Measurements from ENCODE around the gene JPH3.

JPH3 gene

DNA sequence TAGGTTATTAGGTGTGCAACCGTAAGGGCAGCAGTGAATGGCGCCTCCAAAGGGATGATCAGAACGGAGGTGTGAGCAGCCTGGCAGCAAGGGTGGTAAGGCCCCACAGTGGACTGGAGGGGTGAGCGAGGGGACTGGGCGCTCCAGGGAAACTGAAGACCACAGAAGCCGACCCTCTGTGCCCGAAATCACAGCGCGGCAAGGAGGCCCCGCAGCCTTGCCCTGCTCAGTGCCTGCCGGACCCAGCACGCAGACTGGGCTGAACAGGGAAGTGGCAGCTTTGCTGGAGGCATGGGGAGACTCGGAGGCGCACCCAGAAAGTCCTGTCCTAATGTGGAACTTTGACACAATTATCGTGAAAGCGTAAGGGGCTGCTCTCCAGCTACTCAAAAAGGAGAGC is 125.0 kb downstream of the JPH3 start:
- TF ChIP-seq ZNF384 (IDR thresholded peaks at IDR 0.05) (no peak), FOXA1 (IDR thresholded peaks at IDR 0.05) (no peak), ELF4 (IDR thresholded peaks at IDR 0.05) (no peak), BHLHE40 (IDR thresholded peaks at IDR 0.05; ENCODE audit: borderline replicate concordance) (no peak), LEF1 (IDR thresholded peaks at IDR 0.05; ENCODE audit: borderline replicate concordance) (no peak), FOXM1 (IDR thresholded peaks at IDR 0.05; ENCODE audit: borderline replicate concordance) (no peak), CTBP1 (IDR thresholded peaks at IDR 0.05; ENCODE audit: borderline replicate concordance) (no peak), FOXK2 (IDR thresholded peaks at IDR 0.05) (no peak), TARDBP (IDR thresholded peaks at IDR 0.05) (no peak), SP1 (IDR thresholded peaks at IDR 0.05) (no peak), SUZ12 (IDR thresholded peaks at IDR 0.05) (no peak), HDGF (IDR thresholded peaks at IDR 0.05; ENCODE audit: borderline replicate concordance) (no peak), NFRKB (IDR thresholded peaks at IDR 0.05) (no peak), ARNT (IDR thresholded peaks at IDR 0.05) (no peak), L3MBTL2 (conservative IDR thresholded peaks at IDR 0.05) (no peak)
- TF ChIP-seq, protein P1, sequence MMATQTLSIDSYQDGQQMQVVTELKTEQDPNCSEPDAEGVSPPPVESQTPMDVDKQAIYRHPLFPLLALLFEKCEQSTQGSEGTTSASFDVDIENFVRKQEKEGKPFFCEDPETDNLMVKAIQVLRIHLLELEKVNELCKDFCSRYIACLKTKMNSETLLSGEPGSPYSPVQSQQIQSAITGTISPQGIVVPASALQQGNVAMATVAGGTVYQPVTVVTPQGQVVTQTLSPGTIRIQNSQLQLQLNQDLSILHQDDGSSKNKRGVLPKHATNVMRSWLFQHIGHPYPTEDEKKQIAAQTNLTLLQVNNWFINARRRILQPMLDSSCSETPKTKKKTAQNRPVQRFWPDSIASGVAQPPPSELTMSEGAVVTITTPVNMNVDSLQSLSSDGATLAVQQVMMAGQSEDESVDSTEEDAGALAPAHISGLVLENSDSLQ (IDR thresholded peaks at IDR 0.05), result no peak
- POLR2A ChIA-PET, result no interaction called here

DNA sequence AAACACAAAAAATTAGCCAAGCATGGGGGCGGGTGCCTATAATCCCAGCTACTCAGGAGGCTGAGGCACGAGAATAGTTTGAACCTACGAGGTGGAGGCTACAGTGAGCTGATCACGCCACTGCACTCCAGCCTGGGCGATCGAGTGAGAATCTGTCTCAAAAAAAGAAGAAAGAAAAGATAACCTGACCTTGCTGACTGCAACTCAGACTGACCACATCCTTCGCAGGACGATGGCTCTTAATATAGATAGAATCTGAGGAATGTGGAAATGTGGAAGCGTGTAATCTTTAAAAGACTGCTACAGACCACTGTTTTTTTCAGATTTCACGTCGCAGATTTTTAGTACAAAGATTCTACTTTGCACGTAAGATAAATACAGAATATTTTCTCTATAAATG is 125.7 kb downstream of the JPH3 start:
- CTCF ChIA-PET, result no interaction called here
- POLR2A ChIA-PET, result no interaction called here
- TF ChIP-seq FOXM1 (IDR thresholded peaks at IDR 0.05; ENCODE audit: borderline replicate concordance) (no peak), BHLHE40 (IDR thresholded peaks at IDR 0.05; ENCODE audit: borderline replicate concordance) (no peak), ARNT (IDR thresholded peaks at IDR 0.05) (no peak), LEF1 (IDR thresholded peaks at IDR 0.05; ENCODE audit: borderline replicate concordance) (no peak), CTBP1 (IDR thresholded peaks at IDR 0.05; ENCODE audit: borderline replicate concordance) (no peak), FOXA1 (IDR thresholded peaks at IDR 0.05) (no peak), SP1 (IDR thresholded peaks at IDR 0.05) (no peak), HDGF (IDR thresholded peaks at IDR 0.05; ENCODE audit: borderline replicate concordance) (no peak), NFRKB (IDR thresholded peaks at IDR 0.05) (no peak), L3MBTL2 (conservative IDR thresholded peaks at IDR 0.05) (no peak), ZNF384 (IDR thresholded peaks at IDR 0.05) (no peak)
- TF ChIP-seq, protein P1 (IDR thresholded peaks at IDR 0.05), result no peak
- DNase-seq (ENCODE audit: extremely low spot score), result no peak

More for the DNA sequence above, 125.0 kb downstream of the JPH3 start:
- DNase-seq (ENCODE audit: extremely low spot score), result no peak
- CTCF ChIA-PET, result no interaction called here

DNA sequence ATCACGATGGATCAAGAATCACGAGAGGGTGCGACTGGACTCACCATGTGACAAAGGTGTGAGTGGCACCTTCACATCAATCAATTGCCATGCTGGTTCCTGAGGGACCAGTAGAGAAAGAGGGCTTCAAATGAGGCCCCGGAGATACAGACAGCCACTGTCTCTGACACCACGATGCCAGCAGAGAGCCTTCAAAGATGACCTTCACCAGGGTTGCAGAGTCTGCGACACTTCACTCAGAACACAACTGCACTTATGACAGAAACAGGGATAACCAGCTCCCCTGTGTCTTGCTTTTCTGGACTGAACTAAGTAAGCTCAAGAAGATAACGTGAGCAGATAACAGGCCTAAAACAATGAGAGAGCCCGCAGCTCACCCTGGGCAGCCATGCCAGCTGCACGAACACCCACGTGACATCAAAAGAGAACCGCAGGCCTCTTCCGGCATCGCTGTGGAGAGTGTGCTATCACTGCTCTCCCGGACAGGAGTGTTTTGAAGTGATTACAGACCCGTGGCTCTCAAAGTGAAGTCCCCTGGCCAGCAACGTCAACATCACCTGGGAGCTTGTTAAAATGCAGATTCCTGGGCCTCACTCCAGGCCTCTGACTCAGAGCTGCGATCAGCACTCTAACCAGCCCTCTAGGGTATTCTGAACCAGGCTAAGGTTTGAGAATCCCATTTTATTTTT is 127.1 kb downstream of the JPH3 start:
- no peak for TF ChIP-seq FOXK2 (IDR thresholded peaks at IDR 0.05)
- no peak for TF ChIP-seq HDGF (IDR thresholded peaks at IDR 0.05; ENCODE audit: borderline replicate concordance)
- no peak for TF ChIP-seq NFRKB (IDR thresholded peaks at IDR 0.05)
- TF ChIP-seq L3MBTL2 (conservative IDR thresholded peaks at IDR 0.05), result no peak
- no peak for TF ChIP-seq TARDBP (IDR thresholded peaks at IDR 0.05)
- TF ChIP-seq FOXA1 (IDR thresholded peaks at IDR 0.05), result no peak
- no peak for TF ChIP-seq ZNF384 (IDR thresholded peaks at IDR 0.05)
- no peak for TF ChIP-seq ARNT (IDR thresholded peaks at IDR 0.05)
- no peak for TF ChIP-seq LEF1 (IDR thresholded peaks at IDR 0.05; ENCODE audit: borderline replicate concordance)
- no peak for TF ChIP-seq FOXM1 (IDR thresholded peaks at IDR 0.05; ENCODE audit: borderline replicate concordance)
- TF ChIP-seq SUZ12 (IDR thresholded peaks at IDR 0.05), result no peak
- TF ChIP-seq SP1 (IDR thresholded peaks at IDR 0.05), result no peak
- ChIA-PET CTCF (no interaction called here), POLR2A (no interaction called here)
- no peak for DNase-seq (ENCODE audit: extremely low spot score)

DNA sequence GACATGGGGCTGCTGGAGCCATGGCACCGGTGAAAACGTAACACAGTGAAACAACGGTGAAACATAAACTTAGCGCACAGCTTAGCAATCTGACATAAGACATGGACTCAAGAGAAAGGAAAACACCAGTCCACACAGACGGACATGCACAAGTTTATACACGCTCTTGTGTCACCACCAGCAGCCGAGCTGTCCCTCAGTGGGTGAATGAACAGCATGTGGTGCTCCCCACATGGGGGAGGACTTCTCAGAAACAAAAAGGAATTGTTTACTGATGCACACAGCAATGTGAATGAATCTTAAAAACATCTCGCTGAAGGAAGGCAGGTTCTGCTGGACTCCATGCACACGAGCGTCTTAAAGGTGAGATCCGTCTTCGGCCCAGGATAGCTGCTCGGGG is 129.3 kb downstream of the JPH3 start:
- CTCF ChIA-PET, result no interaction called here
- DNase-seq (ENCODE audit: extremely low spot score), result no peak
- POLR2A ChIA-PET, result no interaction called here
- TF ChIP-seq, protein P1 (IDR thresholded peaks at IDR 0.05), result no peak
- no peak for TF ChIP-seq ELF4 (IDR thresholded peaks at IDR 0.05)
- no peak for TF ChIP-seq ZNF384 (IDR thresholded peaks at IDR 0.05)
- TF ChIP-seq BHLHE40 (IDR thresholded peaks at IDR 0.05; ENCODE audit: borderline replicate concordance), result no peak
- no peak for TF ChIP-seq HDGF (IDR thresholded peaks at IDR 0.05; ENCODE audit: borderline replicate concordance)

DNA sequence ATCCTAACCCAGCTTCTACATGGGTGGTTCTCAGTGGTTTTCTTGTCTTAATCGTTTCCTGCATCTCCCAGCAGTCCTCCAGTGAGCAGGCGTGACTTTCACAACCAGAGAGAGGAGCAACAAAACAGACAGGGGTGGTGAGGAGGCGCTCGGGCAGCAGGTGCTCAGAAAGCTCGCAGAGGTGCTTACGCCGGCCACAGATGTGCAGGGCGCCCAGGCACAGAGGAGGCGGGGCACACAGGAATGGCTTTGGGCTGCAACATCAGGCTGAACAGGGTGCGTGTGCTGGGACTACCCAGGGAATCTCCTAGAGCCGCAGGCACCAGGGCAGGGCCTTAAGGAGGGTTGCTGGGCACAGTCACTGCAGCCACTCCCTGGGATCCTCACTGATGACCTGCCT is 130.9 kb downstream of the JPH3 start:
- no peak for DNase-seq (ENCODE audit: extremely low spot score)
- TF ChIP-seq SUZ12 (IDR thresholded peaks at IDR 0.05) (no peak), NFRKB (IDR thresholded peaks at IDR 0.05) (no peak), L3MBTL2 (conservative IDR thresholded peaks at IDR 0.05) (no peak), FOXM1 (IDR thresholded peaks at IDR 0.05; ENCODE audit: borderline replicate concordance) (no peak), CTBP1 (IDR thresholded peaks at IDR 0.05; ENCODE audit: borderline replicate concordance) (no peak), FOXA1 (IDR thresholded peaks at IDR 0.05) (no peak), SP1 (IDR thresholded peaks at IDR 0.05) (no peak), LEF1 (IDR thresholded peaks at IDR 0.05; ENCODE audit: borderline replicate concordance) (no peak), ZNF384 (IDR thresholded peaks at IDR 0.05) (no peak), ELF4 (IDR thresholded peaks at IDR 0.05) (no peak), HDGF (IDR thresholded peaks at IDR 0.05; ENCODE audit: borderline replicate concordance) (no peak), BHLHE40 (IDR thresholded peaks at IDR 0.05; ENCODE audit: borderline replicate concordance) (no peak), ARNT (IDR thresholded peaks at IDR 0.05) (no peak)
- CTCF ChIA-PET, result no interaction called here
- POLR2A ChIA-PET, result no interaction called here

DNA sequence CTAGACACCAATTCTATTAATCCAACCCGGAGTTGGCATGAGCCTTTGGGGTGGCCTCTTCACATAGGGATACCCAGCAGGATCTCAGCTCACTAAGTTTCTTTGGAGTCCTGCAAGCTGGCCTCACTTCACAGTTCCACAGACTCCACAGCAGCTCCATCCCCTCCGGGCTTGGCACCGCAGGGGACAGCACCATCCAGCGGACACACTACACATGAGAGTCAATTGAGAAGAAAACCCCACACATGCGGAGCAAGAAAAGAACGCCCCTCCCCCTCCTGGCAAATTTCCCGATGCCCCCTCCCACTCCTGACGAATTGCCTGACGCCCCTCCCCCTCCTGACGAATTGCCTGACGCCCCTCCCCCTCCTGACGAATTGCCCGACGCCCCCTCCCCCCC is 132.3 kb downstream of the JPH3 start:
- ChIA-PET CTCF (no interaction called here), POLR2A (no interaction called here)
- no peak for TF ChIP-seq FOXA1 (IDR thresholded peaks at IDR 0.05)
- TF ChIP-seq ARNT (IDR thresholded peaks at IDR 0.05), result no peak
- peak; percentile 45 for DNase-seq (ENCODE audit: extremely low spot score)

All from HEK293T (cell line).